Peyer's patch (tissue), 4 donors: ENCODE data around the gene ELMO1.

Experiments
- POLR2A ChIP-seq, 2 donors: fragments of 450-650 bp; IDR thresholded peaks; one replicate each; pipeline ENCODE4 v1.5.1; 2017; ENCODE audit warnings: antibody characterized with exemption in 2 of 2, mild to moderate bottlenecking in 2 of 2, moderate library complexity in 2 of 2
- TF ChIP-seq, protein P1 (sequence below), 6 experiments: fragments of 450-650 bp in 4 of 6; fragments of 200-600 bp in 2 of 6; sonication (generic) in 1 of 6; IDR thresholded peaks; one replicate each; pipeline ENCODE4 v1.5.1; 2017 to 2019; ENCODE audit warnings: antibody characterized with exemption in 6 of 6, mild to moderate bottlenecking in 3 of 6, moderate library complexity in 1 of 6

DNA sequence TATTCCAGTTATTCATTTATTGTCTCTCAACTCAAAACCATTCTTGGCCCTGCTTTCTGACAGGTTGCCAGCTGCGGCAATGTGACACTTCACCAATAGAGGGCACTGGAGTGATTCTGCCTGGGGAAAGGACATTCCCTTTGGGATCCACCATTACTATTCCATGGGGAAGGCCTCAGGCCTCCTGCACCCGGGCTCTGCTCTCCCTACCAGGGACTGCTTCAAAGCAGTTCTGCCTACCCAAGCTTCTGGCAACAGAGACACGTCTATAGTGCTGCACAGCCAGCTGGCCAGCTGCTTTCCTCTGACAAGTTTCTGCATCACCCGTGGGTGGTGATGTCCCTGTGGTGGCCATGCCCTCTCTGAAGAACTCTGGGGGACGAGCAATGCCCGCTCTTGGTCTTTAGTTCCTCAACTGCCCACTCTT, 163.8 kb downstream of the ELMO1 start:
- TF ChIP-seq, protein P1, sequence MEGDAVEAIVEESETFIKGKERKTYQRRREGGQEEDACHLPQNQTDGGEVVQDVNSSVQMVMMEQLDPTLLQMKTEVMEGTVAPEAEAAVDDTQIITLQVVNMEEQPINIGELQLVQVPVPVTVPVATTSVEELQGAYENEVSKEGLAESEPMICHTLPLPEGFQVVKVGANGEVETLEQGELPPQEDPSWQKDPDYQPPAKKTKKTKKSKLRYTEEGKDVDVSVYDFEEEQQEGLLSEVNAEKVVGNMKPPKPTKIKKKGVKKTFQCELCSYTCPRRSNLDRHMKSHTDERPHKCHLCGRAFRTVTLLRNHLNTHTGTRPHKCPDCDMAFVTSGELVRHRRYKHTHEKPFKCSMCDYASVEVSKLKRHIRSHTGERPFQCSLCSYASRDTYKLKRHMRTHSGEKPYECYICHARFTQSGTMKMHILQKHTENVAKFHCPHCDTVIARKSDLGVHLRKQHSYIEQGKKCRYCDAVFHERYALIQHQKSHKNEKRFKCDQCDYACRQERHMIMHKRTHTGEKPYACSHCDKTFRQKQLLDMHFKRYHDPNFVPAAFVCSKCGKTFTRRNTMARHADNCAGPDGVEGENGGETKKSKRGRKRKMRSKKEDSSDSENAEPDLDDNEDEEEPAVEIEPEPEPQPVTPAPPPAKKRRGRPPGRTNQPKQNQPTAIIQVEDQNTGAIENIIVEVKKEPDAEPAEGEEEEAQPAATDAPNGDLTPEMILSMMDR (IDR thresholded peaks at IDR 0.05): peak; percentile 62 to 80 (median 70)
- no peak for TF ChIP-seq POLR2A (IDR thresholded peaks at IDR 0.05)
